GM13977 (cell line): ENCODE measurements around the gene ZNF639.

Experiments used
- DNase-seq: peaks from one replicate; pipeline ENCODE4 v3.0.0; 2012; ENCODE audit warnings: low spot score
- in situ Hi-C: fragments of 300-500 bp; cut with MboI; formaldehyde crosslinking; loops from one replicate; pipeline ENCODE4 v1.12.0; 2022; ENCODE audit warnings: low sequenced_read_pairs, low pct_unique_long_range_greater_than_20kb, mixed read lengths, inconsistent platforms; ENCODE audit not compliant: unreplicated experiment
- TF ChIP-seq, protein P1 (sequence below): IDR thresholded peaks from 2 replicates; pipeline ENCODE4 v1.5.1; 2012; ENCODE audit warnings: mild to moderate bottlenecking, control low read depth; ENCODE audit not compliant: insufficient read depth; ENCODE audit errors: extremely low read depth, missing control alignments

The ZNF639 gene

GRCh38 chr3:179324270-179324754 is 1.5 kb downstream of the ZNF639 start:
- TF ChIP-seq, protein P1, sequence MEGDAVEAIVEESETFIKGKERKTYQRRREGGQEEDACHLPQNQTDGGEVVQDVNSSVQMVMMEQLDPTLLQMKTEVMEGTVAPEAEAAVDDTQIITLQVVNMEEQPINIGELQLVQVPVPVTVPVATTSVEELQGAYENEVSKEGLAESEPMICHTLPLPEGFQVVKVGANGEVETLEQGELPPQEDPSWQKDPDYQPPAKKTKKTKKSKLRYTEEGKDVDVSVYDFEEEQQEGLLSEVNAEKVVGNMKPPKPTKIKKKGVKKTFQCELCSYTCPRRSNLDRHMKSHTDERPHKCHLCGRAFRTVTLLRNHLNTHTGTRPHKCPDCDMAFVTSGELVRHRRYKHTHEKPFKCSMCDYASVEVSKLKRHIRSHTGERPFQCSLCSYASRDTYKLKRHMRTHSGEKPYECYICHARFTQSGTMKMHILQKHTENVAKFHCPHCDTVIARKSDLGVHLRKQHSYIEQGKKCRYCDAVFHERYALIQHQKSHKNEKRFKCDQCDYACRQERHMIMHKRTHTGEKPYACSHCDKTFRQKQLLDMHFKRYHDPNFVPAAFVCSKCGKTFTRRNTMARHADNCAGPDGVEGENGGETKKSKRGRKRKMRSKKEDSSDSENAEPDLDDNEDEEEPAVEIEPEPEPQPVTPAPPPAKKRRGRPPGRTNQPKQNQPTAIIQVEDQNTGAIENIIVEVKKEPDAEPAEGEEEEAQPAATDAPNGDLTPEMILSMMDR, result no peak
- in situ Hi-C loops, result loop anchor here (10.0 to 25.0 kb wide), 2 partner anchors 240 to 887 kb away; partner anchors contain the start of gene ACTL6A
- DNase-seq, result peak; percentile 45

- TF ChIP-seq, protein P1, result no peak
- in situ Hi-C loops, result no loop called here
- no peak for DNase-seq
These were observed 7.6 kb downstream of the ZNF639 start for GRCh38 chr3:179330438-179330837.

- in situ Hi-C loops, result no loop called here
- TF ChIP-seq, protein P1, result no peak
- no peak for DNase-seq
These were observed 9.4 kb downstream of the ZNF639 start for GRCh38 chr3:179332240-179332639.

GRCh38 chr3:179333084-179333483 is 10.3 kb downstream of the ZNF639 start:
- in situ Hi-C loops, result no loop called here
- TF ChIP-seq, protein P1, result no peak
- no peak for DNase-seq

GRCh38 chr3:179336345-179336929 is 13.6 kb downstream of the ZNF639 start:
- in situ Hi-C loops, result no loop called here
- DNase-seq, result no peak
- TF ChIP-seq, protein P1, result no peak

GRCh38 chr3:179347345-179348194 is 24.7 kb downstream of the ZNF639 start, which contains the start of gene MFN1:
Gene MFN1 (plus strand): TSS chr3:179347709. CDS start chr3:179348852, 1,143 bp downstream.
- in situ Hi-C loops, result no loop called here
- TF ChIP-seq, protein P1, result no peak

More at GRCh38 chr3:179347345-179348194, 24.7 kb downstream of the ZNF639 start, which contains the start of gene MFN1:
- DNase-seq, result peak; percentile 92
